LHCN-M2 (cell line): ENCODE measurements around the gene SPRY1. TPM values are rescaled to one million over a fixed set of nuclear protein-coding genes. Genes with fewer than 3 reads are reported as not detected.

Experiments
- DNase-seq: peaks from one replicate; pipeline ENCODE4 v3.0.0-alpha.2; 2012; ENCODE audit warnings: low read depth
- polyA plus RNA-seq: library from polyadenylated mRNA; unstranded; fragments of >200 nt; gene quantifications from one replicate; pipeline ENCODE4 v1.2.1, GENCODE V29; 2012; ENCODE audit warnings: missing spikeins
- total RNA-seq: library from RNA; depleted of rRNA; stranded (reverse); fragments of >200 nt; gene quantifications from 2 replicates; pipeline ENCODE4 v1.2.3, GENCODE V29; 2014; rRNA removed

The SPRY1 gene
- 6.2 and 13.5 TPM in 2 replicates for total RNA-seq
- polyA plus RNA-seq, result 3.7 TPM

- DNase-seq, result peak; percentile 93
Observed at GRCh38 chr4:123396307-123397143, at the start of gene SPRY1. TSS of gene SPRY1 (plus strand) at chr4:123396795. CDS start at chr4:123401592, 4,797 bp downstream.

GRCh38 chr4:123346951-123347350 lies 49.6 kb upstream of the SPRY1 start:
- DNase-seq, result no peak

- DNase-seq, result no peak
Observed at GRCh38 chr4:123348946-123349345, 47.6 kb upstream of the SPRY1 start.

GRCh38 chr4:123349421-123350190 lies 47.0 kb upstream of the SPRY1 start:
- DNase-seq, result no peak

- DNase-seq, result peak; percentile 22
Observed at GRCh38 chr4:123350191-123350544, 46.4 kb upstream of the SPRY1 start.

GRCh38 chr4:123350726-123351125 lies 45.9 kb upstream of the SPRY1 start:
- DNase-seq, result no peak

- DNase-seq, result no peak
Observed at GRCh38 chr4:123351713-123352112, 44.9 kb upstream of the SPRY1 start.

GRCh38 chr4:123352240-123352945 lies 44.2 kb upstream of the SPRY1 start:
- peak; percentile 98 for DNase-seq

- DNase-seq, result no peak
Observed at GRCh38 chr4:123352966-123353365, 43.6 kb upstream of the SPRY1 start.

- DNase-seq, result no peak
Observed at GRCh38 chr4:123353656-123354055, 42.9 kb upstream of the SPRY1 start.

GRCh38 chr4:123354701-123355100 lies 41.9 kb upstream of the SPRY1 start:
- DNase-seq, result no peak

GRCh38 chr4:123356921-123357320 lies 39.7 kb upstream of the SPRY1 start:
- DNase-seq, result no peak

- DNase-seq, result peak; percentile 23
Observed at GRCh38 chr4:123359449-123360315, 36.9 kb upstream of the SPRY1 start.

- DNase-seq, result peak; percentile 97
Observed at GRCh38 chr4:123361195-123361861, 35.3 kb upstream of the SPRY1 start.

GRCh38 chr4:123362103-123362502 lies 34.5 kb upstream of the SPRY1 start:
- DNase-seq, result no peak

GRCh38 chr4:123363729-123364128 lies 32.9 kb upstream of the SPRY1 start:
- no peak for DNase-seq

- no peak for DNase-seq
Observed at GRCh38 chr4:123364906-123365305, 31.7 kb upstream of the SPRY1 start.

GRCh38 chr4:123365412-123365811 lies 31.2 kb upstream of the SPRY1 start:
- no peak for DNase-seq

GRCh38 chr4:123366144-123366748 lies 30.3 kb upstream of the SPRY1 start:
- DNase-seq, result no peak

GRCh38 chr4:123378794-123379193 lies 17.8 kb upstream of the SPRY1 start:
- no peak for DNase-seq
